SK-N-SH (cell line): ENCODE results near the gene GSTO1. TPM values are rescaled to one million over a fixed set of nuclear protein-coding genes. Genes with fewer than 3 reads are reported as not detected.

ENCODE experiments used
- CTCF ChIA-PET: fragments of 300-600, 350-600 bp; formaldehyde crosslinking; extraction: SDS; loops from one replicate; lab custom pipeline; 2021; lab: Yijun Ruan, JAX
- POLR2A ChIA-PET: fragments of 350-600 bp; sonication (Branson Sonifier 250); formaldehyde crosslinking; extraction: SDS; loops from one replicate; lab custom pipeline; 2020; ENCODE audit warnings: antibody characterized with exemption, inconsistent platforms; lab: Yijun Ruan, JAX
- DNase-seq: peaks from one replicate; pipeline ENCODE4 v3.0.0; 2012
- H2AFZ ChIP-seq: fragments of 200-600 bp; sonication (generic); 2 replicates; pipeline ENCODE4 v1.8.1; 2016; ENCODE audit warnings: antibody characterized with exemption, mild to moderate bottlenecking, low read depth
- H3F3A ChIP-seq: fragments of 200-600 bp; sonication (generic); replicated peaks from 2 replicates; pipeline ENCODE3; 2016; ENCODE audit warnings: antibody characterized with exemption, mild to moderate bottlenecking; ENCODE audit not compliant: insufficient read depth
- H3K27ac ChIP-seq, 2 experiments: fragments of 200-500 bp in 1 of 2; fragments of 200-600 bp in 1 of 2; sonication (Bioruptor generic) in 1 of 2; sonication (generic), shearing (Covaris generic) in 1 of 2; 2 replicates each; pipeline versions ENCODE4 v1.5.1 to v1.6.1; 2014 to 2016; ENCODE audit warnings: low read depth in 2 of 2, inconsistent platforms in 1 of 2, low read length in 1 of 2, mild to moderate bottlenecking in 1 of 2, mixed read lengths in 1 of 2
- H3K27me3 ChIP-seq: fragments of 200-600 bp; sonication (generic), shearing (Covaris generic); 2 replicates; pipeline ENCODE4 v1.6.1; 2016; ENCODE audit warnings: mixed run types; ENCODE audit not compliant: insufficient read depth
- H3K36me3 ChIP-seq, 2 experiments: fragments of 200-500 bp in 1 of 2; fragments of 200-600 bp in 1 of 2; sonication (Bioruptor generic) in 1 of 2; sonication (generic) in 1 of 2; replicated peaks in 1 of 2; 2 replicates each; pipeline versions ENCODE3 to v1.5.1; 2014 to 2016; ENCODE audit warnings: low read length in 1 of 2, mild to moderate bottlenecking in 1 of 2; ENCODE audit not compliant: insufficient read depth in 2 of 2, control insufficient read depth in 1 of 2
- H3K4me1 ChIP-seq, 2 experiments: fragments of 200-500 bp in 1 of 2; fragments of 200-600 bp in 1 of 2; sonication (Bioruptor generic) in 1 of 2; sonication (generic), shearing (Covaris generic) in 1 of 2; 2 replicates each; pipeline versions ENCODE4 v1.5.1 to v1.6.1; 2014 to 2016; ENCODE audit warnings: low read depth in 1 of 2, low read length in 1 of 2, mixed run types in 1 of 2; ENCODE audit not compliant: insufficient read depth in 2 of 2, control insufficient read depth in 1 of 2
- H3K4me2 ChIP-seq: fragments of 200-600 bp; sonication (generic), shearing (Covaris generic); 2 replicates; pipeline ENCODE4 v1.6.1; 2017; ENCODE audit warnings: mixed run types
- H3K4me3 ChIP-seq, 2 experiments: fragments of 200-500 bp in 1 of 2; fragments of 200-600 bp in 1 of 2; sonication (Bioruptor generic) in 1 of 2; sonication (generic), shearing (Covaris generic) in 1 of 2; 2 replicates each; pipeline versions ENCODE4 v1.5.1 to v1.8.1; 2014 to 2016; ENCODE audit warnings: low read depth in 2 of 2, inconsistent platforms in 1 of 2, low read length in 1 of 2, mild to moderate bottlenecking in 1 of 2, mixed read lengths in 1 of 2, moderate library complexity in 1 of 2
- H3K79me2 ChIP-seq: fragments of 200-600 bp; sonication (generic); 2 replicates; pipeline ENCODE4 v1.8.1; 2017; ENCODE audit warnings: mild to moderate bottlenecking; ENCODE audit not compliant: insufficient read depth
- H3K9ac ChIP-seq: fragments of 200-600 bp; sonication (generic); 2 replicates; pipeline ENCODE4 v1.6.1; 2017; ENCODE audit warnings: mixed run types
- H3K9me2 ChIP-seq: fragments of 200-600 bp; sonication (generic); 2 replicates; pipeline ENCODE4 v1.6.1; 2017; ENCODE audit warnings: mixed run types
- H3K9me3 ChIP-seq: fragments of 200-600 bp; sonication (generic); 2 replicates; pipeline ENCODE4 v1.6.1; 2017; ENCODE audit warnings: mixed run types, mild to moderate bottlenecking, moderate library complexity
- H4K20me1 ChIP-seq: fragments of 200-600 bp; sonication (generic); 2 replicates; pipeline ENCODE4 v1.6.1; 2017; ENCODE audit warnings: mild to moderate bottlenecking, mixed run types; ENCODE audit not compliant: insufficient read depth
- FOSL2 ChIP-seq: IDR thresholded peaks from 2 replicates; pipeline ENCODE4 v1.4.0; 2012; ENCODE audit warnings: low read depth, mild to moderate bottlenecking, moderate library complexity, borderline replicate concordance
- GABPA ChIP-seq: IDR thresholded peaks from 2 replicates; pipeline ENCODE4 v1.4.0; 2012; ENCODE audit warnings: low read depth, mild to moderate bottlenecking
- NFIC ChIP-seq: IDR thresholded peaks from 2 replicates; pipeline ENCODE4 v1.4.0; 2012; ENCODE audit warnings: borderline replicate concordance
- POLR2AphosphoS5 ChIP-seq: IDR thresholded peaks from 2 replicates; pipeline ENCODE4 v1.6.1; 2012; ENCODE audit warnings: low read depth, low read length
- RAD21 ChIP-seq: IDR thresholded peaks from 2 replicates; pipeline ENCODE4 v1.6.1; 2012; ENCODE audit warnings: mild to moderate bottlenecking, low read length
- REST ChIP-seq: IDR thresholded peaks from 2 replicates; pipeline ENCODE4 v1.6.1; 2012; ENCODE audit warnings: mild to moderate bottlenecking, low read depth, low read length, moderate library complexity
- RFX5 ChIP-seq: IDR thresholded peaks from 2 replicates; pipeline ENCODE4 v1.6.1; 2012; ENCODE audit warnings: mild to moderate bottlenecking, improper control_type of control experiment, low read length
- SMC3 ChIP-seq: IDR thresholded peaks from 2 replicates; pipeline ENCODE4 v1.6.1; 2012; ENCODE audit warnings: low read depth, low read length, improper control_type of control experiment
- USF2 ChIP-seq: fragments of 150-350 bp; IDR thresholded peaks from 2 replicates; pipeline ENCODE4 v1.6.1; 2017; ENCODE audit warnings: antibody characterized with exemption, low read length, low read depth, borderline replicate concordance
- ZBTB33 ChIP-seq: IDR thresholded peaks from 2 replicates; pipeline ENCODE4 v1.4.0; 2012; ENCODE audit warnings: low read depth, borderline replicate concordance
- WGBS: methylation state at CpG from one replicate; pipeline ENCODE4 v1.1.6; 2017; ENCODE audit warnings: low lambda C conversion rate; 5-methylcytosine and 5-hydroxymethylcytosine counted together
- polyA plus RNA-seq, 3 experiments: library from polyadenylated mRNA; depleted of rRNA; stranded (reverse); fragments of >200 nt; gene quantifications; 2 replicates each; pipeline ENCODE4 v1.2.3, GENCODE V29; 2012

The GSTO1 gene
- polyA plus RNA-seq, 1 of the 3 experiments (the other 2 are of a cell fraction) = 126 TPM

GRCh38 chr10:104277785-104278184 lies 23.1 kb downstream of the GSTO1 start:
- Histone ChIP-seq H3K4me1 (peaks cover 2 to 11% of the 10 kb centered on the region in 2 experiments; a peak in 2 of 4 replicates), H3K4me3 (no peak overlapping the region), H3K9me3 (no peaks in the 10 kb centered on the region), H2AFZ (no peak overlapping the region), H3K36me3 (no peaks in the 10 kb centered on the region), H3K9ac (no peak overlapping the region), H3K79me2 (no peaks in the 10 kb centered on the region), H3K27ac (no peak overlapping the region), H3F3A (peaks cover 14% of the 10 kb centered on the region), H4K20me1 (no peaks in the 10 kb centered on the region), H3K9me2 (no peaks in the 10 kb centered on the region), H3K27me3 (no peaks in the 10 kb centered on the region), H3K4me2 (no peak overlapping the region)
- CTCF ChIA-PET = interaction anchor here (0.6 to 8.7 kb wide), 6 partner anchors 13 to 345 kb away, joined by 3 to 118 read pairs (median 6); partner anchors contain the start of gene CFAP58
- no peak for DNase-seq
- 95% methylated on average over 2 of the region's 2 CpGs for WGBS
- TF ChIP-seq SMC3 (no peak), RAD21 (no peak), GABPA (no peak)
- POLR2A ChIA-PET = no interaction called here

- no peaks in the 10 kb centered on the region for H4K20me1 ChIP-seq
- no peak for DNase-seq
- ChIA-PET CTCF (interaction anchor here (0.9 to 8.7 kb wide), 5 partner anchors 9 to 74 kb away, joined by 3 to 118 read pairs (median 9); partner anchors contain the start of gene CFAP58), POLR2A (no interaction called here)
- 76% methylated on average over 3 of the region's 3 CpGs for WGBS
- H2AFZ ChIP-seq = no peak overlapping the region
- no peaks in the 10 kb centered on the region for H3K9me3 ChIP-seq
- H3K9me2 ChIP-seq = no peaks in the 10 kb centered on the region
- no peaks in the 10 kb centered on the region for H3K79me2 ChIP-seq
- H3K27me3 ChIP-seq = no peaks in the 10 kb centered on the region
- TF ChIP-seq RFX5 (no peak), RAD21 (no peak), USF2 (no peak), ZBTB33 (no peak), FOSL2 (no peak), NFIC (no peak), REST (no peak), GABPA (no peak), POLR2AphosphoS5 (no peak)
- peaks cover 0 to 2% of the 10 kb centered on the region in 2 experiments; a peak in 1 of 4 replicates for H3K4me1 ChIP-seq
- no peak overlapping the region for H3K27ac ChIP-seq
- no peak overlapping the region for H3K4me2 ChIP-seq
- H3K9ac ChIP-seq = no peak overlapping the region
- H3K36me3 ChIP-seq = no peaks in the 10 kb centered on the region
- H3F3A ChIP-seq = no peaks in the 10 kb centered on the region
- no peak overlapping the region for H3K4me3 ChIP-seq
Measured at GRCh38 chr10:104279550-104280259, 25.0 kb downstream of the GSTO1 start.
